Muscle layer of duodenum (tissue), 2 donors: ENCODE data around the gene ITGAL.
"Not testable (repeated sequence)": the region's sequence is repeated elsewhere in the genome, so short reads cannot be mapped to it uniquely, and the experiment has no call there.

Experiments
- H3K27ac ChIP-seq: one replicate; pipeline ENCODE4 v1.7.0; 2013; ENCODE audit warnings: mild to moderate bottlenecking, low read length
- H3K27me3 ChIP-seq: one replicate; pipeline ENCODE4 v1.7.0; 2013; ENCODE audit warnings: low read depth, mild to moderate bottlenecking, control low read depth, low read length
- H3K36me3 ChIP-seq, 2 donors: one replicate each; pipeline ENCODE4 v1.7.0; 2013; ENCODE audit warnings: low read length in 2 of 2, control low read depth in 1 of 2, mild to moderate bottlenecking in 1 of 2; ENCODE audit not compliant: insufficient read depth in 2 of 2, control insufficient read depth in 1 of 2
- H3K4me1 ChIP-seq, 2 donors: one replicate each; pipeline ENCODE4 v1.7.0; 2013; ENCODE audit warnings: low read length in 2 of 2, mild to moderate bottlenecking in 2 of 2, control low read depth in 1 of 2, moderate library complexity in 1 of 2; ENCODE audit not compliant: insufficient read depth in 2 of 2, control insufficient read depth in 1 of 2
- H3K4me3 ChIP-seq, 2 donors: one replicate each; pipeline ENCODE4 v1.7.0; 2013; ENCODE audit warnings: low read length in 2 of 2, low read depth in 1 of 2, mild to moderate bottlenecking in 1 of 2
- H3K9me3 ChIP-seq, 2 donors: one replicate each; pipeline ENCODE4 v1.7.0; 2013; ENCODE audit warnings: low read length in 2 of 2, control low read depth in 1 of 2, mild to moderate bottlenecking in 1 of 2; ENCODE audit not compliant: control insufficient read depth in 1 of 2
- donor health status: healthy.

ITGAL gene

GRCh38 chr16:30458561-30459394 is 13.8 kb upstream of the ITGAL start:
- Histone ChIP-seq H3K27ac (no peak overlapping the region), H3K4me3 (no peak overlapping the region)

GRCh38 chr16:30459456-30459855 is 13.1 kb upstream of the ITGAL start:
- Histone ChIP-seq H3K9me3 (no peaks in the 10 kb centered on the region), H3K36me3 (no peaks in the 10 kb centered on the region), H3K4me1 (no peaks in the 10 kb centered on the region), H3K27me3 (no peaks in the 10 kb centered on the region), H3K4me3 (no peak overlapping the region), H3K27ac (no peak overlapping the region)

More at GRCh38 chr16:30458561-30459394, 13.8 kb upstream of the ITGAL start:
- no peaks in the 10 kb centered on the region for H3K36me3 ChIP-seq
- no peaks in the 10 kb centered on the region for H3K27me3 ChIP-seq
- H3K9me3 ChIP-seq, result no peaks in the 10 kb centered on the region
- no peaks in the 10 kb centered on the region for H3K4me1 ChIP-seq

DNA sequence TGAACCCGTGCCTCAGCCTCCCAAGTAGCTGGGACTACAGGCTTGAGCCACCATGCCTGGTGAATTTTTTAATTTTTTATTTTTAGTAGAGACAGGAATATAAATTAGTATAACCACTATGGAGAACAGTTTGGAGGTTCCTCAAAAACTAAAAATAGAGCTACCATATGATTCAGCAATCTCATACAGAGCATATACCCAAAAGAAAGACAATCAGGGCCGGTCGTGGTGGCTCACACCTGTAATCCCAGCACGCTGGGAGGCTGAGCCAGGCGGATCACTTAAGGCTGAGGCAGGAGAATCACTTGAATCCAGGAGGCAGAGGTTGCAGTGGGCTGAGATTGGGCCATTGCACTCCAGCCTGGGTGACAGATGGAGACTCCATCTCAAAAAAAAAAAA is 11.1 kb upstream of the ITGAL start:
- H3K27me3 ChIP-seq, H3K9me3 ChIP-seq, H3K27ac ChIP-seq, H3K4me3 ChIP-seq, H3K4me1 ChIP-seq, H3K36me3 ChIP-seq: not testable (repeated sequence)

GRCh38 chr16:30464078-30464477 is 8.5 kb upstream of the ITGAL start:
- Histone ChIP-seq H3K27me3 (no peaks in the 10 kb centered on the region), H3K4me1 (no peaks in the 10 kb centered on the region), H3K27ac (no peak overlapping the region), H3K4me3 (no peak overlapping the region), H3K36me3 (no peaks in the 10 kb centered on the region), H3K9me3 (no peaks in the 10 kb centered on the region)

GRCh38 chr16:30470170-30470512 is 2.4 kb upstream of the ITGAL start:
- no peaks in the 10 kb centered on the region for H3K9me3 ChIP-seq
- no peak overlapping the region for H3K4me3 ChIP-seq
- no peaks in the 10 kb centered on the region for H3K36me3 ChIP-seq
- H3K27ac ChIP-seq, result no peak overlapping the region
- no peaks in the 10 kb centered on the region for H3K4me1 ChIP-seq
- H3K27me3 ChIP-seq, result no peaks in the 10 kb centered on the region

- no peaks in the 10 kb centered on the region for H3K36me3 ChIP-seq
- H3K4me3 ChIP-seq, result no peak overlapping the region
- H3K9me3 ChIP-seq, result no peaks in the 10 kb centered on the region
- H3K27me3 ChIP-seq, result no peaks in the 10 kb centered on the region
- H3K27ac ChIP-seq, result no peak overlapping the region
- H3K4me1 ChIP-seq, result no peaks in the 10 kb centered on the region
These were observed 1.9 kb upstream of the ITGAL start for GRCh38 chr16:30470632-30470995.

- Histone ChIP-seq H3K27me3 (no peaks in the 10 kb centered on the region), H3K9me3 (no peaks in the 10 kb centered on the region), H3K27ac (no peak overlapping the region), H3K36me3 (no peaks in the 10 kb centered on the region), H3K4me3 (peak overlapping the region; percentile 2 to 26), H3K4me1 (no peaks in the 10 kb centered on the region)
These were observed 910 bp downstream of the ITGAL start for GRCh38 chr16:30473231-30474073.

- no peaks in the 10 kb centered on the region for H3K36me3 ChIP-seq
- H3K27ac ChIP-seq, result no peak overlapping the region
- H3K9me3 ChIP-seq, result no peaks in the 10 kb centered on the region
- H3K4me3 ChIP-seq, result peak overlapping the region; percentile 2 to 11
- no peaks in the 10 kb centered on the region for H3K27me3 ChIP-seq
- H3K4me1 ChIP-seq, result no peaks in the 10 kb centered on the region
These were observed 1.5 kb downstream of the ITGAL start for GRCh38 chr16:30474074-30474452.

DNA sequence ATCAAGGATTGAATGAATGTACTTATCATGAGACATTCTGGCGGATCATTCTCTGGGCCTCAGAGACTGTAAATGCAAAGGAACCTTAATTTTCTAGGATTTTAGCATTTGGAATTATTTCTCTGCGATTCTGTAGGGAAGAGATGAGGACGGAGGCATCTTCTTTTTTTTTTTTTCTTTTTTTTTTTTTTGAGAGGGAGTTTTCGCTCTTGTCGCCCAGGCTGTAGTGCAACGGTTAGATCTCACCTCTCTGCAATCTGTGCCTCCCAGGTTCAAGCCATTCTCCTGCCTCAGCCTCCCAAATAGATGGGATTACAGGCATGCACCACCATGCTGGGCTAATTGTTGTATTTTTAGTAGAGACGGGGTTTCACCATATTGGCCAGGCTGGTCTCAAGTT is 2.1 kb downstream of the ITGAL start:
- no peaks in the 10 kb centered on the region for H3K36me3 ChIP-seq
- no peak overlapping the region for H3K27ac ChIP-seq
- H3K27me3 ChIP-seq, result no peaks in the 10 kb centered on the region
- H3K4me3 ChIP-seq, result no peak overlapping the region
- H3K9me3 ChIP-seq, result no peaks in the 10 kb centered on the region
- no peaks in the 10 kb centered on the region for H3K4me1 ChIP-seq

DNA sequence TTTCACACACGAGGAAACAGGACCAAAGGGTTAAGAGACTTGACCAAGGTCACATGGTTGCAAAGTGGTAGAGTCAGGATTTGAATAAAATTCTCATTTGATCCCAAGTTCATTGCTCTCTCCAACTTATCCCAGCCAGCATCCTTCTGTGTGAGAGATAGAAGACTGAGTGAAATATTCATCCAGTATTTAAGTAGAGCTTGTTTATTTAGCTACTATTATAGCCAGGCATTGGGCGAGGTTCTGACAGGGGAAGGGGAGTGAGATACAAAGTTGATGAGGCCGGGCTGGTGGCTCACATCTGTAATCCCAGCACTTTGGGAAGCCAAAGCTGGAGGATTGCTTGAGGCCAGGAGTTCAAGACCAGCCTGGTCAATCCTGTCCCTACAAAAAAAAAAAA is 4.4 kb downstream of the ITGAL start:
- no peaks in the 10 kb centered on the region for H3K36me3 ChIP-seq
- no peaks in the 10 kb centered on the region for H3K4me1 ChIP-seq
- no peak overlapping the region for H3K27ac ChIP-seq
- no peaks in the 10 kb centered on the region for H3K9me3 ChIP-seq
- H3K4me3 ChIP-seq, result no peak overlapping the region
- H3K27me3 ChIP-seq, result no peaks in the 10 kb centered on the region

- H3K4me1 ChIP-seq, H3K36me3 ChIP-seq, H3K9me3 ChIP-seq, H3K4me3 ChIP-seq, H3K27ac ChIP-seq, H3K27me3 ChIP-seq: not testable (repeated sequence)
These were observed 5.2 kb downstream of the ITGAL start for GRCh38 chr16:30477773-30478172.
